Anterior cingulate cortex (tissue), 58 donors: ENCODE results near the gene TRPM6.
"Not testable (repeated sequence)": the region's sequence is repeated elsewhere in the genome, so short reads cannot be mapped to it uniquely, and the experiment has no call there.

Experiments
- DNase-seq, 58 donors: peaks; one replicate each; lab custom pipeline; 2025; lab: John Stamatoyannopoulos, UW

TRPM6 gene, protein sequence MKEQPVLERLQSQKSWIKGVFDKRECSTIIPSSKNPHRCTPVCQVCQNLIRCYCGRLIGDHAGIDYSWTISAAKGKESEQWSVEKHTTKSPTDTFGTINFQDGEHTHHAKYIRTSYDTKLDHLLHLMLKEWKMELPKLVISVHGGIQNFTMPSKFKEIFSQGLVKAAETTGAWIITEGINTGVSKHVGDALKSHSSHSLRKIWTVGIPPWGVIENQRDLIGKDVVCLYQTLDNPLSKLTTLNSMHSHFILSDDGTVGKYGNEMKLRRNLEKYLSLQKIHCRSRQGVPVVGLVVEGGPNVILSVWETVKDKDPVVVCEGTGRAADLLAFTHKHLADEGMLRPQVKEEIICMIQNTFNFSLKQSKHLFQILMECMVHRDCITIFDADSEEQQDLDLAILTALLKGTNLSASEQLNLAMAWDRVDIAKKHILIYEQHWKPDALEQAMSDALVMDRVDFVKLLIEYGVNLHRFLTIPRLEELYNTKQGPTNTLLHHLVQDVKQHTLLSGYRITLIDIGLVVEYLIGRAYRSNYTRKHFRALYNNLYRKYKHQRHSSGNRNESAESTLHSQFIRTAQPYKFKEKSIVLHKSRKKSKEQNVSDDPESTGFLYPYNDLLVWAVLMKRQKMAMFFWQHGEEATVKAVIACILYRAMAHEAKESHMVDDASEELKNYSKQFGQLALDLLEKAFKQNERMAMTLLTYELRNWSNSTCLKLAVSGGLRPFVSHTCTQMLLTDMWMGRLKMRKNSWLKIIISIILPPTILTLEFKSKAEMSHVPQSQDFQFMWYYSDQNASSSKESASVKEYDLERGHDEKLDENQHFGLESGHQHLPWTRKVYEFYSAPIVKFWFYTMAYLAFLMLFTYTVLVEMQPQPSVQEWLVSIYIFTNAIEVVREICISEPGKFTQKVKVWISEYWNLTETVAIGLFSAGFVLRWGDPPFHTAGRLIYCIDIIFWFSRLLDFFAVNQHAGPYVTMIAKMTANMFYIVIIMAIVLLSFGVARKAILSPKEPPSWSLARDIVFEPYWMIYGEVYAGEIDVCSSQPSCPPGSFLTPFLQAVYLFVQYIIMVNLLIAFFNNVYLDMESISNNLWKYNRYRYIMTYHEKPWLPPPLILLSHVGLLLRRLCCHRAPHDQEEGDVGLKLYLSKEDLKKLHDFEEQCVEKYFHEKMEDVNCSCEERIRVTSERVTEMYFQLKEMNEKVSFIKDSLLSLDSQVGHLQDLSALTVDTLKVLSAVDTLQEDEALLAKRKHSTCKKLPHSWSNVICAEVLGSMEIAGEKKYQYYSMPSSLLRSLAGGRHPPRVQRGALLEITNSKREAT (N-terminal part only)

DNA sequence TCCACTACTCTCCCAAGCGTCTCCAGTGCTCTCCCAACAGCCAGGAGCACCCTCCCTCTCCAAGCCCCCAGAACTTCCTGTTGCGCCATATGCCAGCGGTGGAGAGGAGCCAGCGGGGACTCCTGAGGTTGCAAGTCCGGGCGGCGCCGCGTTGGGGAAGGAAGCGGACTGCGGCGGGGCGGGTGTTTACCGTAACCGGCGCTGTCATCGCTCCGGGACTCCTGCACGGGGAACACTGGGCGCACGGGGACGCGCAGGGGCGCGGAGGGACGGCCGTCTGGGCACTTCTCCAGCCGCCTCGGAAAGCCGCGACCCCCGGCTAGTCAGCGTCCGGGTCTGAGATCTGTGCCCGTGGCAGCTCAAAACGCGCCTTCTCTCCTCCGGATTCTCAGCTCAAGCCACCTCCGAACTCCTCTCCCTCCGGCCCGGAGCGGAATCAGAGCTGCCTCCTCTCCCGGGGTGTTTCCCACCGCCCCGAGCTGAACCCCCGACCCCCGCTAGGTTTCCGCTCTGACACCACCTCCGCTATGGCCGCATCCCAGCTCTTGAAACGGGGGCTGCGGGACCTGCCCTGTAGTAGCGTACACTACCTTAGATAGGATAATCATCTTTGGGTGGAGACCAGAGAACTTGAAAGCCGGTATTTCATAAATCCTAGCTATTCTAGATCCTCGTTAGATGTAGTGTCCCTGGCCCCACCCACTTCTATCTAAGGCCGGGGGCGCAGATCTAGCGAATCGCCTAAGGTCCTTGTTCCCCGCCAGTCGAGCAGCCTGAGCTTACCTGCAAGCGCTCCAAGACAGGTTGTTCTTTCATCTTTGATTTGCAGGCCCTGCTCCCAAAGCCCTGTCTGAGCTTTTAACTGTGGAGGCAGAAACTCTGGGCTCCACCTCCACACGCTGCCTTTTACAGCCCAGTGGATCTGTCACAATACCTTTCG lies at the start of gene TRPM6:
TRPM6 (minus strand) TSS at position 881 of the 940 bp plus-strand sequence; CDS start at position 816, 65 bp downstream.
- peak in 28 of 58 donors; percentile 1 to 30 (median 10) for DNase-seq

DNA sequence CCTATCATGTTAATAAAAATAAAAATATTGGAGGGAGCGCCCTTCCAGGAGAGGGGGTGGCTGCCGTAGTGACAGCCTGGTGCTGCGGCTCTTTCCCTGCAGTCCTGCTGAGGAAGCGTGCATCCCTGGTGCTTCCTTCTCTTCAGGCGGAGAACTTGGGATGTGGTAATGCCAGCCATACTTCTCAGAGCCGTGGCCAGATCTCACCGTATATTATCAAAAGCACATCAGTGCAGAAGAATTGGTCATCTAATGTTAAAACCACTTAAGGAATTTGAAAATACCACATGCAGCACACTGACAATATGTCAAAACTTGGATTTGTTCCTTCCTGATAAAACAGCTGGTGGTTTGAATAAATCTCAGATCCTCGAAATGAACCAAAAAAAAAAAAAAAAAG lies 47.3 kb upstream of the TRPM6 start:
- no peak for DNase-seq

DNA sequence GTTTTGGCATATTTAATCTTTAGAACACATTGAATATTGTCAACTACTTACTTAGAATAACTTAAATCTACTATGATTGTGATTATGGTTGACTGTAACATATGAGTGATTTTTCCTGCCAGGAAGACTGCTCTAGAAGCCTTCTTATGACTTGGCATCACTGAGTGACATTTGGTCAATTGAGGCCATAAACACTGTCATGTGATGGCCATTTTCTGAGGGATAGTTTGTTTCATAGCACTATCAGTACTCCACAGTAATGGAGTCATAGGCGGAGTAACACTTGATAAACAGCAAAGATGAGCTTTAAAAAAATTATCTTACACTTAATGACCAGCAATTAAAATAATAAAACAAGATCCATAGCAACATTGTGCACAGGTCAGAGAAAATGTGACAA lies 34.0 kb upstream of the TRPM6 start:
- no peak for DNase-seq

DNA sequence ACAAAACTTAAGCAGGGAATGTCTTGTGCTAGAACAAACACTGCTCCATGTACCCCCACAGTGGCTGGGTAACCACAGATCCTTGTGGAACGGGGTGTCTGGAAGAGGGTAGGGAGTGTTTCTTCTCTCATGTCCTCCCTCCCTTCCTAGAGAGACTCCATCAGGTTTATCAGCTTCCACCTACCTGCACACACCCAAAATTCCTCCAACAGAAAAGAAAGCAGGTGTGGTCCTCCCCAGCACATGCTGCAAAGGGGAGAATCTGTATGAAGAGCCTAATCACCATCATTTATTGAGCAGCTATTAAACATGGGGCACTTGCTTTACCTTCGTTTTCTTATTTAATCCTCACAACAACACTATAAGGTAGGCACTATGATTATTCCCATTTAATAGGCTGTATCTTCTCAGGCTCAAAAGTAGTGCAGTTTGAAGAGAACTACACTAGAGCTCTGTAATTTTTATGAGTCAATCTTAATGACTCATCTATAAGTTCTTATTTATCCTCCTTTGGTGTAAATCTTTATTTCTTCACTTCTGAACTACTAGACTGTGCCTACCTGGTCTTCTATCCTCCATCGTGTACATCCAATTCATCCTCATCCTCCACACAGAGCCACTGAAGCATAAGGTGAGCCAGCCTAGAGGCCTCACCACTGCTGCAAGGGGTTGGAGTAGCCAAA lies 33.4 kb upstream of the TRPM6 start:
- DNase-seq = no peak

DNA sequence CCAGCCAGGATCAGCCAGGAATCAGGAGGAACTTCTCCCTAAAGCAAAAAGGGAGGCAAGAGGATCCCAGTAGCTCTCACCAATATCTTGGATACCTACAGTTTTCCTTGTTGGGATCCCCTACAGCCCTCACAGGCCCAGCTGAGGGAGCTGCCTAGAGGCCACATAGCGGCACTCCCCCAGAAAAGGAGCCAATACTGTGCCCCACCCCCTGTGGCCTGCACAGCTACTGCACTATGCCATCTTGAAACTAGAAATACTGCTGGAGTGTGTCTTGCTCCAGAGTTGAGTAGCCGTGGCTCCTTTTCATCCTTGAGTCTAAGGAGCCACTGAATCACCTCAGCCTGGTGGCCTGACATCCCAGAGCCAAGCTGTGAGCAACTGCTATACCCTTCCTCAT lies 22.3 kb upstream of the TRPM6 start:
- no peak for DNase-seq

DNA sequence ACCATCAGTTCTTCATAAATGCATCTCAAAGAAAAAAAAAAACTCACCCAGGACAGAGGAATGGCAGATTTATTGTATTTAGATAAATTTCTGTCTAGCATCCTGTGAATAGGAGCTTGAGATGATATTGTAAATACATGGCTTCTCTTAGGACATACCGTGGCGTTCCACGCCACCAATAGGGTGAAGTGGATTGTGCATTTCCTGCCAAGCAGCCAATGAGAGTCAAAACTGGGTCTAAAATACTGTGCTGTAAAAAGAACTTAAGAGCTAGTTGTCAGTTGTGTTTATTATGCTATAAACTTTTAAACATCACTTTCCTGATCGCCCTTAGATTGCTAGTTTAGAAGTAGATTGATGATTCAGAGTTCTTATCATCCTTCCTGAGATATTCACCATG lies 20.9 kb upstream of the TRPM6 start:
- no peak for DNase-seq

DNA sequence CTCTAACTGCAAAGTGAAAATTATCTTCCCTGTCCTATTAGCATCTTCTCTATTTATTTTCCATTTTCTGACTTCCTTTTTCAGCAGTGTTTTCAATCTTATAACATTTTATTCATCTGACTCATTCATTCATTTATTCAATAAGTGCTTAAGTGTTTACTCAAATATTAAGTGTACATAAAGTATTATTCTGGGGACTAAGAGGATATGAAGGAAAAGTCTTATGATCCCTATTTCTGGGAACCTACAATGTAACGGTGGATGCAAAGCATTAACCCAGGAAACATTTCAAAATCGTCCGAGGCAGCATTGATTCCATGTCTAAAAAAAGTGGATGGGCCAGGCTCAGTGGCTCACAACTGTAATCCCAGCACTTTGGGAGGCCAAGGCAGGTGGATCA lies 19.4 kb upstream of the TRPM6 start:
- DNase-seq = no peak

DNA sequence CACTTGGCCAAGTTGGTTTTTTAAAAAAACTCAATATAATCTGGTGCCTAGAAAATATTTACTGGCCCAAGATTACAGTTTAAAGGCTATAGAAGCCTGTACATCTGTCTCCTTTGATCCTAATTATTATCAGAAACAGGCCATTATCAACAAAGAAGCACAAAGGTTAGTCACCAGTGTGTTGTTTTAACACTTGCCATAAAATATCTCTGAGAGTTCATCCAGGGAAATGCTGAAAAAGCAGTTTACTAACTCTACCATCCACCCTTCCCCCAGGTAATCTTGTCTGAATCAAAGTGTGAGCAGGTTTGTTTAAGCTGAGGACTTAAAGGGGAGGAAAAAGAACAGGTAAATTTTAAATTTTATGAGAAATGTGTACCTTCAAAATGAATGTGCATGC lies 13.3 kb upstream of the TRPM6 start:
- DNase-seq = no peak

DNA sequence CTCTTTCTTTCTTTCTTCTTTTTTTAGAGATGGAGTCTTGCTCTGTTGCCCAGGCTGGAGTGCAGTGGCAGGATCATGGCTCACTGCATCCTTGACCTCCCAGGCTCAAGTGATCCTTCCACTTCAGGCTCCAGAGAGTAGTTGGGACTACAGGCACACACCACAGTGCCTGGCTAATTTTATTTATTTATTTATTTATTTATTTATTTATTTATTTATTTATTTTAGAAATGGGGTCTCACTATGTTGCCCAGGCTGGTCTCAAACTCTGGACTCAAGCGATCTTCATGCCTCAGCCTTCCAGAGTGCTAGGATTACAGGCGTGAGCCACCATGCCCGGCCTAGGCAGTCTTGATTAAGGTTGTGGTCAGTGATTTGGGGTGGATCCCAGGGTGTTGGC lies 728 bp upstream of the TRPM6 start:
- DNase-seq = not testable (repeated sequence)

DNA sequence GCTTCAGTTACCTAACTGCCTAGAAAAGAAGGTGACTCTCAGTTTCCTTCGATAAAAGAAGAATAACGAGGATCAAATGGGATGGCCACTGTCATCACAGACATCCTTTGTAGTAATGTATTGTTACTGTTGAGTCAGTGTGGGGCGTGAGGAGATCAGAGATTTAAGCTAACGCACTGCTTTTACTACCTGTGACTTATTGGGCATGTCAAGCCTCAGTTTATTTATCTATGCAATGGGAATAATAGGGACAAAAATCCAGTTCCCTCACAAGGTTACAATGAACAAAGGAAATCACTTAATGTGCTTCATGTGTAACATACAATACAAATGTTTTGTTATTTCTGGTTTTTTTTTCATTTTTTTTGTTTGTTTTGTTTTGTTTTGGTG lies 255 bp upstream of the TRPM6 start:
- no peak for DNase-seq

DNA sequence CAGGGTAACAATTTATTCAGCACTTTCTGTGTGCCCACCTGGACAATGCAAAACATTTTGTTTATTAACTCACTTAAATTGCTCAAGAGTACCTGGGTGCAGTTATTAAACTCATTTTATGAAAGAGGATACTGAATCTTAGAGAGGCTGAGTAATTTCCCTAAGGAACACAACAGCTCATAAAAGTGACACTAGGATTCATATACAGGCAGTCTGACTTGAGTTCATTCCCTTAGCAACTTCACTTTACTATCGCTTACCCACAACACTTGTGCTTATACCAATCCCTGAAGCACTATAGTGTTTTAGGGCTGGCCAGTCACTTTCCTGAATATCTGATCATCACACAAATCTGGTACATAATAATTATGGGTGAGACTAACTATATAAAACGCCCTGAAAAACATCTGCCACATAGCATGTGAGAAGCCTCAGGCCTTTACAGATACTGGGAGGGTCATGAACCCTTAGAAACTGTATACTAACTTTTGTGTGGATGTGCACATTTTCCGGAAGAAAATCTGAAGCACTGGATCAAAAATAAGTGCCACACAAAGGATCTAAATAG lies 11.3 kb downstream of the TRPM6 start:
- DNase-seq = no peak

DNA sequence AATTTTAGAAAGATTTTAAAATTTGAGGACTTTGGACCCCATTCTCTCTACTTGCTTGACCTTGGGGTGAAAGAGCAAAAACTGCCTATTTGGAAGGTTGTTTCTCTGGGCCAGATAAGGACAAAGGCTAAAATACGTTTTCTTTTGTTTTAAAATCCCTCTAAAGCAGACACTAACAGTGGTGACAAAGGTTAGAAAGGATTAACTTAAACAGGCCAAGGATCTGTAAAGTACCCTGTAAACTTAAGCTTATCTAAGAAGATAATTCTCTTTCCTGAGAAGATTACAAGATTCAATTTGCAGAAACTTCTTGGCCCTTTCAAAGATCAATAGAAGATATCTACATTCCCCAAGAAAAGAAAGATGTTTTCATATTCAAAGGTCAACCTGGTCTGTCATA lies 12.1 kb downstream of the TRPM6 start:
- no peak for DNase-seq

DNA sequence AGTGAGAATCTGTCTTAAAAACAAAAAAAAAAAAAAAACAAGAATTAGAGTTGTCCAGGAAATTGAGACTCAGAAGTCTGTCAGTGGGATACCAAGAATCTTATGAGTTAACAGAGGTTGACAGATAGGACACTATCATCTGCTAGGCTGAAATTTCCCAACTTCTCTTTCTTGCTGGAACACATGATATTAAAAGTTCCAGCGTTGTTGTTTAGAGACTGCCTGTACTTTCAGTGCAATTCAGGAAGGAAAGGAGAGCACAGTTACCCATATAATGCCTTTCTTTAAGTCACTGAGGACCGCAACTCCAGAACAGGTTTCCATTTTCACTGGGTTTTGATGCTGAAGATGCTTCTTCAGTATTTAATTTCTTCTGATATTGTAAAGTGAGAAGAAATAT lies 13.5 kb downstream of the TRPM6 start:
- DNase-seq = no peak

DNA sequence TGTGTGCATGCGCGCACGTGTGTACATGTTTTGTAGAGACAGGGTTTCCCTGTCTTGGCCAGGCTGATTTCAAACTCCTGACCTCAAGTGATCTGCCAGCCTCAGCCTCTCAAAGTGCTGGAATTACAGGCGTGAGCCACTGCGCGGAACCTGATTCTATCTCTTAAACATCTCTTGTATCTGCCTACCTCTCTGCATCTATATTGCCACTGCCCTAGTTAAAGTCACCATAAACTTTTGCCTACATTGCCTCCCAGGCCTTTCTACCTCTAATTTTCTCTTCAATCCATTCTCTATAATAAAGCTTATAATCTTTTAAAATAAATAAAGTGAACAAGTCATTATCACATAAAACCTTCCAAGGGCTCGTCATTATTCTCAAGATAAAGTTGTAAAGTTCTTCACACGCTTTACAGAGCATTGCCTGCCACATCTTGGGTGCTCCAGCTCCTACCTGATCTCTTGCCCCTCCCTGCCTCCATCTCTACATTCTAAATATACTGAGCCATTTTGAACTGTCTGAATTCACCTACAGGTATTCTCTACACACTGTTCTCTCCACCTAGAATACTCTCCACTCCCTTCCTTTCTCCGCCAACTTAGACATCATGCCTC lies 15.0 kb downstream of the TRPM6 start:
- no peak for DNase-seq

DNA sequence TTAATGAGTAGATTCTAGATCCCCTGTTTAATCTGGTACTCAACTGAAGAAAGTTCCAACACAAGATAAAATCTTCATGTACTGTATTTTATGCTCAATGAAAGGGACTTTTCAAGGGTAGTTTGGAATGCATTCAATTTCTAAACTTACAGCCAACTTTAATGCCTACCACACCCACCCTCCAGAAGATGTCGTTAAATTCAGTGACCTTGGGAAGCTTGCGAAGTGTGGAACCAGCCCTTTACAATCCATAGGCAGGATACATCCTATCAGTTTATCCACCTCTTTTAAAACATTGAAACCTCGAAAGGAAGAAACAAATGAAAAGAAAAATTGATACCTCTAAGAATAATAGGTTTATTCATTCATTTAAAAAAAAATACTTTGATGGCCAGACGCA lies 20.2 kb downstream of the TRPM6 start:
- DNase-seq = no peak

DNA sequence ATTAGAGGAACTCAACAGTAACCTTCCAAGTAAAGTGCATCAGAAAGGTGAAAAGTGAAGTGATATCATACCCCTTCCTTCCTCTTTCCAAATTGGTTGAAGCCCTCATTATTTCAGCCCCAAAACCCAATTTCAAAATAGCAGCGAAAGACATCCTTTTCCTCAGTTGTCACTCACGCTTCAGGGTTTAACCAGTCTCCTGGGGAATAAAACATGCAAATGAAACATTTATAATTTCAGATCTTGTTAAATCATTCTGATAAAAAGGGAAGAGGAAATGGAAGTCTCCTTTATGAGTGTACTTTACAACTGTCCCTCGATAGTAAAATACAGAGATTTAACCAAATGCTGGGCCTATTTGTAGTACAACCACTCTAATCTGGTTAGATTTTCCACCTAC lies 22.5 kb downstream of the TRPM6 start:
- no peak for DNase-seq

DNA sequence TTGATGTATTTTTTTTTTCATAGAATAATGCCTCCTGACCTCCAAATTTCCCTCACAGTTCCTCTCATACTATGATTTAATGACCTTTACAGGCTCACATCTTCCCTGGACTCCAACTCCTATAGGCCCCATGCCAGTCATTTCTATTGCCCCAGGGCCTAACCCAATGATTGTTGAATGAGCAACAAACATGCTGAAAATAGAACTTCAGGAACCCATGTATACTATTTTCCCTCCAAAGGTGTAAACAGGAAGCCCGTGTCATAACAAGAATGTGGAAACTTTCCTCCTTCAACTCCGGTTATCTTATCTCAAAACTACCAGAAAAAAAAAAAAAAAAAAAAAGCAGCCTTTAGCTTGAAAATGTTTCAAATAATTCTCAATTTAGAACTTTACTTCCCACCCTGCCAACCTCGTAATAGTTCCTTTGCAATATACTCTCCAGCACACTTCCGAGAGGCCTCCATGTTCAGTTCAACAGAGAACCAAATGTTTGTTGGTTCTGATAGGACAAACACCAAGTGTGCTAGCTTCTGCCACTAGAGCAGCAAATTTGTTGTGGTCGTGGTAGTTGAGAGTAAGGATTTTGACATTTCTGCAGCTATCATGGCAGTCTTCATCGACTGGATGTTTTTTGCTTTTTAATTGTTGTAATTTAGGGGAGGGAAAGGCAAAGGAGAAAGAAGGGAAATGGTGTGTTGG lies 25.8 kb downstream of the TRPM6 start:
- DNase-seq = no peak

DNA sequence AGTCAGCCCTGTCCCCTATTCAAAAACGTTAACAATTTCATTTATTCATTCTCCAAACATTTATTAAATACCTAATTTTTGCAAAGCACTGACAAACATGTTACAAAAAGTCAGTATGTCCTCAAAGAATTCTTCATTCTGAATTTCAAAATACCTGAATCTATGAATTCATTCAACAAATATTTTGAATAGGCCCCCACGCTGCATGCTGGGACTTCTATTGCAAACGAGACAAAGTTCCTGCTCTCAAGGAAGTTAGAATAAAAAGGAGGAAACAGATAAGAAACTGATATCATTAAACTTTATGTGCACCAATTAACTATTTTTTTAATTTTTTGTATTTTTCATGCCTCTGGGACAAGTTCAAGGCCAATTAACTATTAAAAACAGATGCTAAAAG lies 26.6 kb downstream of the TRPM6 start:
- DNase-seq = no peak
